Left hindlimb (tissue), 1 donor: Measurements from ENCODE around the gene CD6.
"Not testable (repeated sequence)": the region's sequence is repeated elsewhere in the genome, so short reads cannot be mapped to it uniquely, and the experiment has no call there.

Experiments
- DNase-seq: peaks from one replicate; pipeline ENCODE4 v3.0.0-alpha.2; 2018

The CD6 gene

DNA sequence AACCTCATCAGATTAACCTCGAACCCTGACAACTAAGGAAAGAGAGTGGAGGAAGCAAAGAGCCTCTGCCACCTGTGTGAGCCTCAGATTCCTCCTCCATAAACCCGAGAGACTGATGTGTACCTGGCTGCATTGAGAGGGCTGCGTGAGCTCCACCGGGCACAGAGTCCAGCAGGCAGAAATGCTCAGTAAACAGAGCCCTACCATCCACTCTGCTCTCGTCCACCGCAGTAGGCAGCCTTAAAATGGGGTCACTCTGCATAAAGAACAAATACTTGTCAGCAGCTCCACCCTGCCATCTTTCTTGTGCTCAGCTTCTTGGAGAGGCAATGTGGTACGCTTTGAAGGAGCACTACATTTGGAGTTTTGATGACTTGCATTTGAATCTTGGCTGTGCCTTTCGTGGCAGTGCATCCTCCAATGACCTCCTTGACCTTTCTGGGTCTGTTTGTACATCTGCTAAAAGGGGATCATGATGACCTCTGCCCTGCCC, 87.8 kb downstream of the CD6 start:
- no peak for DNase-seq

DNA sequence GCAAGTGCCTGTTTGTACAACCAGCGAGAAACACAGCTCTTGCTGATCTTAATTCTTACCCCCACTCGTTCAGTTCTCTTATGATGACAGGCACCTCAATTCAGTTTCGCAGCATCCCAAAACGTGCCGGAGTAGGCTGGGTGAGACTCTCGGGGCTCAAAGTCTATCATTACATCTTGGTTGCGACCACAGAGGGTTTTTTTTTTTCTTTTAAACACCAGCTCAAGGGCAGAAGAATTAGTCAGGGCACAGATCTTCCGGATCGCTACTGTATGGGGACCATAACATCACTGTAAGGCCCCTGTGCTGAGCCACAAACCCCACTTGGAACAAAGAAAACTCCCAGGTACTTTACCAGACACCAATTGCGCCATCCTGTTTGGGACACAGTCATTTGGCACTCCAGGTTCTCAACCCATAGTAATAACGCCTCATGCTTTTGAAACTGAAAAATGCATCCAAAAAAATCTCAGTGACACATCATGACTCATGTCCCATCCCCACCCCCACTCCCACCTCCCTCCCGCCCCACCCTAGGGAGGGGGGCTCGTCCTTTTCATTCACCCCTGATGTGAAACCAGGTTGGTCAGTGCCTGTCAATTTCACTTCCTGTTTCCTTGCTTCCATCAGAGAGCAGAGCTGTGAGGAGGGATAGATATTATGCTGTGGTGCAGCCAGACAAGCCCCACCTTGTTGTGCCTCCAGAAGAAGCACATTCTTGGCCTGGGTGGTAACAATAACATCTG, 89.8 kb downstream of the CD6 start:
- no peak for DNase-seq

DNA sequence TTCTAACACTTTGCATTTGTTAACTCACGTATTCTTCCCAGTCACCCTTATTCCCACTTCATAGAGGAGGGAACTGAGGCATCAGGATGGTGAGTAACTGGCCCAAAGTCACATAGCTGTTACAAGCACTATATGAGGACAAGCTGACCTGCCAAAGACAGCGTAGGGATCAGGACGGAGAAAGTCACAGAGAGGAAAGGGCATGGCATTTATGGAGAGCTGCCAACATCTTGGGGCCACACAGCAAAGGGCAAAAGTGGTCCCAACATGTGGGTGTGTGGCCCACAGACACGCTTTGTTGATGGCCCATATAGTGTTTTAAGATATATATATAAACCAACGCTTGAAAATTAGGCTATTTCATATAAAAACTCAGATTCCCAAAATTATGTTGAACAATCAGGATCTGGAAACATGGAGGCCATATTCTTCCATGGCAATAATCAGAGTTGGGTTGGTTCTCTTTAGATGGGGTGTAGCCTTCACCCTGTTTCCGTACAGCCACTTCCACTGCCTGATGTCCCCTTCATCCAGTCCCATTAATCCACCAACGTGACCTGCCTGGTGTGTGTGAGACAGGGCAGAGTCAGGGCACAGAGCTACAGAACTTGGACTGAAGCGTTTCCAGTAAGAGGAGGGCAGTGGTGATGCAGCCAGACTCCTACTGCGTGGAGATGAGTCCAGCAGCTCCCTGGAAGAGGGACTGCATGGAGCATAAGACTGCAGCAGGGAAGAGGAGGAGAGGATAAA, 90.9 kb downstream of the CD6 start:
- no peak for DNase-seq

DNA sequence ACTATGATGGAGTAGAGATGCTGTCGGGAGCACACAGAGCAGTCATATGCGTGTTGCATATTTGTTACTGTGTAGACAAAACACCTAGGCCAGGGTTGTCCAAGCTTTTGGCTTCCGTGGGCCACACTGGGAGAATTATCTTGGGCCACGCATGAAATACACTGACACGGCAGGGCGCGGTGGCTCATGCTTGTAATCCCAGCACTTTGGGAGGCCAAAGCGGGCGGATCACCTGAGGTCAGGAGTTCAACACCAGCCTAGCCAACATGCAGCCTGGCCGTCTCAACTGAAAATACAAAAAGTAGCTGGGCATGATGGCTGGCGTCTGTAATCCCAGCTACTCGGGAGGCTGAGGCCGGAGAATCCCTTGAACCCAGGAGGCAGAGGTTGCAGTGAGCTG, 93.8 kb downstream of the CD6 start:
- not testable (repeated sequence) for DNase-seq

DNA sequence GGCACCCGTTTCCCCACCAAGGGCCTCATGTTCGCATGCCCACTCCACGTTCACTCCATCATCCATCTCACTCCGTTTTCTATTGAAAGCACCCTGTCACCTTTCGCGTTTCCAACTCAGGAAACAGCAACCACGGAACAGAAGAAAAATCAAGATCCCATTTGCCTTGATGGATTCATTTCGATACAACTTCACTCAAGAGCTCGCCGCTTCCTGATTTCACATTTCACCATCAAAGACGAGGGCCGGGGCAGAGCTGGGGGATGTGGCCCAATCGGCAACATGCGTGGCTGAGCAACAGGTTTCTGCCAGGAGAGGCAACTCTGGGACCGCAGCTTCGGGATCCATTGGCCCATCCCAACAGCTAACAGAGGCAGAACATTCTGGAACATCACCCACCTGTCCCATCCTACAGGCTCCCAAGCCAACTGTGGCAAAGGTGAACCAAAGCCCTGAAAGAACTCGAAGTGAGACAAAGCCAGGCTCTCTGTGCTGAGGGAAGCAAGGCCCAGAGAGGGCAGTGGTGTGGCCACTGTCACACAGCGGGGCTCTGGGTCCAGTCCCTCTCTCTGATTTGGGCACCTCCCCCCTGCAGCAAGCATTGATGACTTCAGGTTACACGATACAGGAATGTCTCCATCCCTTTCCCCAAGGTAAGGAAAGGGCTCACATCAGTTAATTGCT, 94.6 kb downstream of the CD6 start:
- no peak for DNase-seq

GRCh38 chr11:61066645-61067044, 95.2 kb downstream of the CD6 start:
- DNase-seq = no peak

GRCh38 chr11:61067782-61068446, 96.4 kb downstream of the CD6 start:
- no peak for DNase-seq

DNA sequence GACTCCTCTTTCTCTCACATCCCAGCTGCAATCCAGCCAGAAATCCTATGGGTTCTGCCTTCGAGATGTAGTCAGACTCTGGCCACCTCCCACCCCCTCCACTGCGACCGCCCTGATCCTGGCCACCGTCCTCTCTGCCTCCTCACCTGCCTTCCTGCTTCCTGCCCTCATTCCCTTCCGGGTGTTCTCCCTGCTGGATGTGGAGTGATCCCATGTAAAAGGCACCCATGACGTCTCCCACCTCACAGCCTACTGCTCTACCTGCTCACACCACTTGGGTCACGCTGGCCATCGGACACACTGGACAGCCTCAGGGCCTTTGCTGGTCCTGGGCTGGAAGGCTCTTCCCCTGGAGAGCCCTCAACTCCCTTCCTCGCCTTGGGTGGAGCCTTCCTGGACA, 97.1 kb downstream of the CD6 start:
- DNase-seq = no peak

- DNase-seq = no peak
Observed at GRCh38 chr11:61069427-61069826, 97.9 kb downstream of the CD6 start.
